HepG2 (cell line): ENCODE results near the gene P4HTM. TPM values are rescaled to one million over a fixed set of nuclear protein-coding genes. Genes with fewer than 3 reads are reported as not detected.

Experiments
- ATAC-seq: fragments of 200-7000 bp; cut with Tn5 transposase; 3 replicates; pipeline ENCODE4 v1.9.1; 2020; ENCODE audit warnings: mild to moderate bottlenecking, moderate library complexity
- BruUV-seq: library from RNA; stranded (reverse); fragments of 400-500 nt; replicated peaks from 2 replicates; lab custom pipeline; 2021; lab: Mats Ljungman, UMichigan
- CTCF ChIA-PET: fragments of 300-600 bp; formaldehyde crosslinking; extraction: SDS; loops from one replicate; lab custom pipeline; 2021; ENCODE audit warnings: low total read pairs, inconsistent platforms, low intra/inter-chr PET ratio; lab: Yijun Ruan, JAX
- POLR2A ChIA-PET: fragments of 350-600 bp; sonication (Branson Sonifier 250); formaldehyde crosslinking; loops from one replicate; lab custom pipeline; 2020; ENCODE audit warnings: antibody characterized with exemption, inconsistent platforms; lab: Yijun Ruan, JAX
- DNase-seq: peaks from one replicate; pipeline ENCODE4 v3.0.0-alpha.2; 2015; ENCODE audit warnings: low spot score
- FAIRE-seq: peaks from 3 replicates; lab custom pipeline; 2011; peaks lifted over from hg19 to GRCh38; lab: Jason Lieb, UNC
- H2AFZ ChIP-seq: one replicate; pipeline ENCODE4 v1.6.1; 2011; ENCODE audit warnings: low read length, inconsistent platforms
- H3K27ac ChIP-seq: fragments of 300-600 bp; 3 replicates; pipeline ENCODE4 v1.8.0; 2011; ENCODE audit warnings: mixed run types, mild to moderate bottlenecking, mixed read lengths, low read length, inconsistent platforms; ENCODE audit not compliant: insufficient read depth; ENCODE audit errors: extremely low read length
- H3K27me3 ChIP-seq, 2 experiments: fragments of 200-600 bp in 1 of 2; 2 replicates in 1 of 2; 3 replicates in 1 of 2; pipeline versions ENCODE4 v1.6.0 to v1.8.0; 2011; ENCODE audit warnings: low read length in 2 of 2, mild to moderate bottlenecking in 2 of 2, moderate library complexity in 2 of 2, inconsistent platforms in 1 of 2; ENCODE audit not compliant: insufficient read depth in 2 of 2, control insufficient read depth in 1 of 2
- H3K36me3 ChIP-seq, 2 experiments: fragments of 200-600 bp in 1 of 2; replicated peaks in 1 of 2; 2 replicates in 1 of 2; 3 replicates in 1 of 2; pipeline versions ENCODE4 v1.5.1 to v1.8.0; 2011; ENCODE audit warnings: low read length in 2 of 2, inconsistent platforms in 1 of 2; ENCODE audit not compliant: insufficient read depth in 2 of 2, control insufficient read depth in 1 of 2
- H3K4me1 ChIP-seq: 2 replicates; pipeline ENCODE4 v1.5.1; 2012; ENCODE audit warnings: low read length, inconsistent platforms; ENCODE audit not compliant: insufficient read depth
- H3K4me2 ChIP-seq: 2 replicates; pipeline ENCODE4 v1.6.0; 2011; ENCODE audit warnings: low read depth, low read length, inconsistent platforms
- H3K4me3 ChIP-seq, 3 experiments: fragments of 200-600 bp in 1 of 3; sonication (generic), shearing (Covaris generic) in 1 of 3; replicated peaks in 1 of 3; 2 replicates each; pipeline ENCODE4 v1.5.1; 2011 to 2016; ENCODE audit warnings: low read length in 3 of 3, inconsistent platforms in 2 of 3, low read depth in 2 of 3, mild to moderate bottlenecking in 2 of 3, control low read depth in 1 of 3, mixed read lengths in 1 of 3; ENCODE audit not compliant: insufficient read depth in 1 of 3
- H3K79me2 ChIP-seq: one replicate; pipeline ENCODE4 v1.6.1; 2011; ENCODE audit warnings: low read length, inconsistent platforms; ENCODE audit not compliant: insufficient read depth
- H3K9ac ChIP-seq: 2 replicates; pipeline ENCODE4 v1.6.0; 2011; ENCODE audit warnings: mild to moderate bottlenecking, low read depth, low read length, inconsistent platforms; ENCODE audit not compliant: insufficient read depth
- H3K9me3 ChIP-seq: 2 replicates; pipeline ENCODE4 v1.5.1; 2012; ENCODE audit warnings: mild to moderate bottlenecking, low read length
- H4K20me1 ChIP-seq: 2 replicates; pipeline ENCODE4 v1.6.0; 2011; ENCODE audit warnings: inconsistent platforms, mild to moderate bottlenecking, low read length, moderate library complexity; ENCODE audit not compliant: insufficient read depth
- ELF1 ChIP-seq: sonication (generic); formaldehyde crosslinking; IDR thresholded peaks from 2 replicates; pipeline ENCODE4 v1.4.0; 2020; ENCODE audit warnings: missing genetic modification reagents
- GRHL1 ChIP-seq: sonication (generic); formaldehyde crosslinking; conservative IDR thresholded peaks from 2 replicates; pipeline ENCODE4 v1.8.0; 2022; ENCODE audit warnings: missing genetic modification reagents
- REL ChIP-seq: sonication (generic); formaldehyde crosslinking; conservative IDR thresholded peaks from 2 replicates; pipeline ENCODE4 v1.8.0; 2022; ENCODE audit warnings: mild to moderate bottlenecking, missing genetic modification reagents, moderate library complexity
- SRSF1 ChIP-seq: fragments of 200-400 bp; formaldehyde crosslinking; optimal IDR thresholded peaks from 2 replicates; pipeline ENCODE3; 2017; ENCODE audit warnings: mild to moderate bottlenecking, low read depth, low read length, moderate library complexity
- ZNF547 ChIP-seq: sonication (generic); formaldehyde crosslinking; IDR thresholded peaks from 2 replicates; pipeline ENCODE4 v1.5.1; 2020; ENCODE audit warnings: mild to moderate bottlenecking, missing genetic modification reagents
- WGBS: methylation state at CpG from one replicate; pipeline ENCODE4 v1.1.6; 2017; ENCODE audit warnings: low lambda C conversion rate; 5-methylcytosine and 5-hydroxymethylcytosine counted together
- in situ Hi-C: cut with HindIII; loops from 2 replicates; pipeline ENCODE4 v1.10.0; 2017; ENCODE audit warnings: low pct_unique_long_range_greater_than_20kb; ENCODE audit not compliant: extremely low pct_ligation_motif_present
- intact Hi-C: fragments of 100-400 bp; cut with micrococcal nuclease; formaldehyde crosslinking; loops from one replicate; pipeline ENCODE4 v1.10.0; 2022; ENCODE audit not compliant: unreplicated experiment
- polyA plus RNA-seq, 8 experiments: library from polyadenylated mRNA; depleted of rRNA in 3 of 8; stranded (reverse) in 7 of 8; unstranded in 1 of 8; fragments of >200 nt; fragmentation: Illumina TruSeq in 4 of 8; extraction: Trizol in 4 of 8; gene quantifications; 2 replicates each; pipeline versions ENCODE4 v1.2.1 to v1.2.3, GENCODE V29; 2011 to 2016; ENCODE audit warnings: low read depth in 4 of 8, missing spikeins in 1 of 8, mixed read lengths in 1 of 8; ENCODE audit not compliant: insufficient read depth in 1 of 8
- total RNA-seq, 5 experiments: library from RNA; depleted of rRNA; stranded (reverse); fragments of >200 nt; fragmentation: Illumina TruSeq; extraction: Trizol; gene quantifications; 2 replicates each; pipeline ENCODE4 v1.2.3, GENCODE V29; 2016; ENCODE audit warnings: low read depth in 1 of 5
- TF ChIP-seq, protein P1 (sequence below), 2 experiments: sonication (generic) in 1 of 2; formaldehyde crosslinking in 1 of 2; IDR thresholded peaks; 2 replicates each; pipeline versions ENCODE4 v1.4.0 to v1.6.1; 2018 to 2020; ENCODE audit warnings: missing genetic modification reagents in 2 of 2, borderline replicate concordance in 1 of 2, low read depth in 1 of 2, mild to moderate bottlenecking in 1 of 2, missing biosample characterization in 1 of 2
- TF ChIP-seq, protein P2 (sequence below): sonication (generic); formaldehyde crosslinking; IDR thresholded peaks from 2 replicates; pipeline ENCODE4 v1.4.0; 2020; ENCODE audit warnings: mild to moderate bottlenecking, missing genetic modification reagents, borderline replicate concordance
- TF ChIP-seq, protein P3 (sequence below): sonication (generic); formaldehyde crosslinking; IDR thresholded peaks from 2 replicates; pipeline ENCODE4 v1.4.0; 2020; ENCODE audit warnings: mild to moderate bottlenecking, missing genetic modification reagents

P4HTM gene
- total and polyA plus RNA-seq, 2 of the 13 experiments (the other 11 are each of a cell fraction or from before 2014, with no cell fraction given), result 0.01 TPM; not detected in 1

GRCh38 chr3:48982686-48983085 lies 7.4 kb upstream of the P4HTM start:
- ATAC-seq (no peak), DNase-seq (no peak), FAIRE-seq (no peak)
- TF ChIP-seq, protein P1, sequence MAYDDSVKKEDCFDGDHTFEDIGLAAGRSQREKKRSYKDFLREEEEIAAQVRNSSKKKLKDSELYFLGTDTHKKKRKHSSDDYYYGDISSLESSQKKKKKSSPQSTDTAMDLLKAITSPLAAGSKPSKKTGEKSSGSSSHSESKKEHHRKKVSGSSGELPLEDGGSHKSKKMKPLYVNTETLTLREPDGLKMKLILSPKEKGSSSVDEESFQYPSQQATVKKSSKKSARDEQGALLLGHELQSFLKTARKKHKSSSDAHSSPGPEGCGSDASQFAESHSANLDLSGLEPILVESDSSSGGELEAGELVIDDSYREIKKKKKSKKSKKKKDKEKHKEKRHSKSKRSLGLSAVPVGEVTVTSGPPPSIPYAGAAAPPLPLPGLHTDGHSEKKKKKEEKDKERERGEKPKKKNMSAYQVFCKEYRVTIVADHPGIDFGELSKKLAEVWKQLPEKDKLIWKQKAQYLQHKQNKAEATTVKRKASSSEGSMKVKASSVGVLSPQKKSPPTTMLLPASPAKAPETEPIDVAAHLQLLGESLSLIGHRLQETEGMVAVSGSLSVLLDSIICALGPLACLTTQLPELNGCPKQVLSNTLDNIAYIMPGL (CRISPR knock-in tag; IDR thresholded peaks at IDR 0.05; ENCODE audit: borderline replicate concordance in 1 of 2, low read depth in 1 of 2), result no peak
- TF ChIP-seq, protein P2, sequence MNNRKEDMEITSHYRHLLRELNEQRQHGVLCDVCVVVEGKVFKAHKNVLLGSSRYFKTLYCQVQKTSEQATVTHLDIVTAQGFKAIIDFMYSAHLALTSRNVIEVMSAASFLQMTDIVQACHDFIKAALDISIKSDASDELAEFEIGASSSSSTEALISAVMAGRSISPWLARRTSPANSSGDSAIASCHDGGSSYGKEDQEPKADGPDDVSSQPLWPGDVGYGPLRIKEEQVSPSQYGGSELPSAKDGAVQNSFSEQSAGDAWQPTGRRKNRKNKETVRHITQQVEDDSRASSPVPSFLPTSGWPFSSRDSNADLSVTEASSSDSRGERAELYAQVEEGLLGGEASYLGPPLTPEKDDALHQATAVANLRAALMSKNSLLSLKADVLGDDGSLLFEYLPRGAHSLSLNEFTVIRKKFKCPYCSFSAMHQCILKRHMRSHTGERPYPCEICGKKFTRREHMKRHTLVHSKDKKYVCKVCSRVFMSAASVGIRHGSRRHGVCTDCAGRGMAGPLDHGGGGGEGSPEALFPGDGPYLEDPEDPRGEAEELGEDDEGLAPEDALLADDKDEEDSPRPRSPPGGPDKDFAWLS (CRISPR knock-in tag), result no peak
- no TSS peak for BruUV-seq
- Histone ChIP-seq H3K9ac (no peak overlapping the region), H3K4me3 (no peak overlapping the region), H3K4me2 (no peak overlapping the region), H3K36me3 (peaks cover 36 to 63% of the 10 kb centered on the region in 2 experiments), H3K4me1 (no peaks in the 10 kb centered on the region), H2AFZ (no peak overlapping the region), H3K9me3 (no peaks in the 10 kb centered on the region), H3K27me3 (no peaks in the 10 kb centered on the region), H3K79me2 (no peaks in the 10 kb centered on the region), H3K27ac (no peak overlapping the region), H4K20me1 (no peaks in the 10 kb centered on the region)
- intact Hi-C loops (no loop called here), in situ Hi-C loops (no loop called here)
- CTCF ChIA-PET, result no interaction called here
- 88% methylated on average over 4 of the region's 5 CpGs for WGBS
- POLR2A ChIA-PET, result no interaction called here

- Histone ChIP-seq H3K9ac (no peak overlapping the region), H3K27ac (no peak overlapping the region), H3K4me3 (no peak overlapping the region), H3K4me1 (no peaks in the 10 kb centered on the region), H3K36me3 (peaks cover 35 to 59% of the 10 kb centered on the region in 2 experiments), H3K79me2 (no peaks in the 10 kb centered on the region), H4K20me1 (no peaks in the 10 kb centered on the region), H3K9me3 (no peaks in the 10 kb centered on the region), H3K4me2 (no peak overlapping the region), H3K27me3 (no peaks in the 10 kb centered on the region), H2AFZ (no peak overlapping the region)
- DNase-seq (no peak), ATAC-seq (no peak), FAIRE-seq (no peak)
- in situ Hi-C loops (no loop called here), intact Hi-C loops (no loop called here)
- POLR2A ChIA-PET, result no interaction called here
- no TSS peak for BruUV-seq
- CTCF ChIA-PET, result no interaction called here
- WGBS, result 100% methylated on average over 3 of the region's 4 CpGs
- TF ChIP-seq REL (CRISPR knock-in tag) (no peak), SRSF1 (no peak), ZNF547 (no peak), ELF1 (CRISPR knock-in tag) (no peak), GRHL1 (CRISPR knock-in tag) (no peak)
- TF ChIP-seq, protein P3, sequence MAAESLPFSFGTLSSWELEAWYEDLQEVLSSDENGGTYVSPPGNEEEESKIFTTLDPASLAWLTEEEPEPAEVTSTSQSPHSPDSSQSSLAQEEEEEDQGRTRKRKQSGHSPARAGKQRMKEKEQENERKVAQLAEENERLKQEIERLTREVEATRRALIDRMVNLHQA (CRISPR knock-in tag), result no peak
Observed at GRCh38 chr3:48983096-48983495, 6.9 kb upstream of the P4HTM start.
